GM13977 (cell line): ENCODE measurements around the gene FBXL17.

Experiments used
- DNase-seq: peaks from one replicate; pipeline ENCODE4 v3.0.0; 2012; ENCODE audit warnings: low spot score
- CTCF ChIP-seq: IDR thresholded peaks from 2 replicates; pipeline ENCODE4 v1.5.1; 2012; ENCODE audit warnings: mild to moderate bottlenecking, control low read depth; ENCODE audit not compliant: insufficient read depth; ENCODE audit errors: extremely low read depth, missing control alignments
- in situ Hi-C: fragments of 300-500 bp; cut with MboI; formaldehyde crosslinking; loops from one replicate; pipeline ENCODE4 v1.12.0; 2022; ENCODE audit warnings: low sequenced_read_pairs, low pct_unique_long_range_greater_than_20kb, mixed read lengths, inconsistent platforms; ENCODE audit not compliant: unreplicated experiment

Gene FBXL17

DNA sequence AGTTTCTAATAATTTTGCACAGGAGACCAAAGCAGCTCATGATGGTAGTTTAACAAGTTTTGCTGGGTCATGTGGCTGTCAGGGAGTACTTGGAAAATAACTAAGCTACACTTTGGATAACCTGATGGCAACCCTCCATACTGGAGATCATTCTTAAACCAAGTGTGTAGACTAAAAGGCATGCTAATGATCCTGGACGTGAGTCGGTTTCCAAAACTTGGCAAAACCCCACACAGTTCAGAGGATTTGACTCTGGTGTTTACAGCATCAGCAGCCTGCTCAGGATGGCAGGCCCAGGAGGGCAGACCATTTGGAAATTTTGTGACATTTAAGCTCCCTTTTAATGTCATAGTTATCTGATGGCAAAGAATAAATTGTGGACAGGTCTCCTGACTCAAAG is 514.6 kb downstream of the FBXL17 start:
- no peak for TF ChIP-seq CTCF
- in situ Hi-C loops, result no loop called here
- DNase-seq, result no peak

GRCh38 chr5:107864793-107865192 is 517.1 kb downstream of the FBXL17 start:
- no peak for TF ChIP-seq CTCF
- in situ Hi-C loops, result no loop called here
- DNase-seq, result no peak

GRCh38 chr5:107863125-107863524 is 518.8 kb downstream of the FBXL17 start:
- no peak for DNase-seq
- TF ChIP-seq CTCF, result no peak
- in situ Hi-C loops, result no loop called here

- no peak for TF ChIP-seq CTCF
- in situ Hi-C loops, result no loop called here
- no peak for DNase-seq
Observed at GRCh38 chr5:107861565-107861964, 520.3 kb downstream of the FBXL17 start.

- no peak for TF ChIP-seq CTCF
- in situ Hi-C loops, result no loop called here
- no peak for DNase-seq
Observed at GRCh38 chr5:107860044-107860443, 521.9 kb downstream of the FBXL17 start.

DNA sequence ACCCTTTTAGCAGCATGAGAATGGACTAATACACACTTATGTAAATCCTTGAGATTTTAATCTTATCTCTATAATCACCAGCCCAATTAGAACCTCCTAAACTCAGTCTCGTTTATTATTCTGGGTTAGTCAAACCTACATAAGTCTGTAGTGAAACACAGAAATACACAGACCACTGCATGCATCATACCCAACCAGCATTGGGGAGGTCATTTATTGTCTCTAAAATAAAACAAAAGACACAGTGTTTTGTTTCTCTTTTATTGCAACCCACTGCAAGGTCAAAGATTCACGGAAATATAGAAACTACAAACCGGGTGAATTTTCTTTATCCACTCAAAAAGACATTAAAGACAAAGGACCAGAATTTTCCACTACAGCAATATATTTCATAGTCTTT is 523.1 kb downstream of the FBXL17 start:
- no peak for DNase-seq
- no peak for TF ChIP-seq CTCF
- in situ Hi-C loops, result no loop called here

- in situ Hi-C loops, result no loop called here
- DNase-seq, result no peak
- no peak for TF ChIP-seq CTCF
Observed at GRCh38 chr5:107858324-107858723, 523.6 kb downstream of the FBXL17 start.
